A549 (cell line): ENCODE measurements around the gene EVC2.

Source experiments
- EHMT2 ChIP-seq: fragments of 200-600 bp; sonication (generic); IDR thresholded peaks from 2 replicates; pipeline ENCODE4 v1.6.1; 2016; ENCODE audit warnings: antibody characterized with exemption, low read depth, mild to moderate bottlenecking, moderate library complexity
- MAZ ChIP-seq: fragments of 150-350 bp; IDR thresholded peaks from 2 replicates; pipeline ENCODE4 v1.6.1; 2014; ENCODE audit warnings: antibody characterized with exemption, low read depth, low read length, borderline replicate concordance
- SMC3 ChIP-seq: fragments of >200 bp; sonication (Bioruptor Twin); formaldehyde crosslinking; IDR thresholded peaks from 3 replicates; pipeline ENCODE4 v1.6.1; 2018; ENCODE audit warnings: inconsistent platforms
- TF ChIP-seq, protein P1 (sequence below): fragments of >200 bp; sonication (Bioruptor Twin); formaldehyde crosslinking; IDR thresholded peaks from 3 replicates; pipeline ENCODE4 v1.5.1; 2016
- TF ChIP-seq, protein P2 (sequence below): fragments of 200-600 bp; sonication (generic); IDR thresholded peaks from 2 replicates; pipeline ENCODE4 v1.6.1; 2016; ENCODE audit warnings: antibody characterized with exemption, mild to moderate bottlenecking, moderate library complexity

DNA sequence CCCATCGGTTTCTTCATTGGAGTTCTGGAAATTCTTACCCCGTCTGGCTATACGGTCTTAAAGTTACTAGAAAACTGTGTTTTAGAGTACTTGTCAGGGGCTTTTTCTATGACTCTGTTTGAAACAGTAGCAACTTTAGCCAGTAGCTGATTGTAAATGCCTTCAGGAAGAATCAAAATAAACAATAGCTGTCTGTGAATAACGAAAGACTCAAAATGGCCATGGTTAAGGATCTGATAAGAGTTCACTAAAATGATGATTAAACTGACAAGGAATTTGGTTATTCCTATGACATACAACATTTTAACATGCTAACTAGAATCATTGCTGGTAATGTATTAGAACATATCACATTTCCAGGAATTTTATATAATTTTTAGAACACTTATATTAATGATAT is 191.0 kb downstream of the EVC2 start:
- TF ChIP-seq, protein P1, sequence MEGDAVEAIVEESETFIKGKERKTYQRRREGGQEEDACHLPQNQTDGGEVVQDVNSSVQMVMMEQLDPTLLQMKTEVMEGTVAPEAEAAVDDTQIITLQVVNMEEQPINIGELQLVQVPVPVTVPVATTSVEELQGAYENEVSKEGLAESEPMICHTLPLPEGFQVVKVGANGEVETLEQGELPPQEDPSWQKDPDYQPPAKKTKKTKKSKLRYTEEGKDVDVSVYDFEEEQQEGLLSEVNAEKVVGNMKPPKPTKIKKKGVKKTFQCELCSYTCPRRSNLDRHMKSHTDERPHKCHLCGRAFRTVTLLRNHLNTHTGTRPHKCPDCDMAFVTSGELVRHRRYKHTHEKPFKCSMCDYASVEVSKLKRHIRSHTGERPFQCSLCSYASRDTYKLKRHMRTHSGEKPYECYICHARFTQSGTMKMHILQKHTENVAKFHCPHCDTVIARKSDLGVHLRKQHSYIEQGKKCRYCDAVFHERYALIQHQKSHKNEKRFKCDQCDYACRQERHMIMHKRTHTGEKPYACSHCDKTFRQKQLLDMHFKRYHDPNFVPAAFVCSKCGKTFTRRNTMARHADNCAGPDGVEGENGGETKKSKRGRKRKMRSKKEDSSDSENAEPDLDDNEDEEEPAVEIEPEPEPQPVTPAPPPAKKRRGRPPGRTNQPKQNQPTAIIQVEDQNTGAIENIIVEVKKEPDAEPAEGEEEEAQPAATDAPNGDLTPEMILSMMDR = no peak
- TF ChIP-seq SMC3 (no peak), MAZ (no peak), EHMT2 (no peak)
- TF ChIP-seq, protein P2, sequence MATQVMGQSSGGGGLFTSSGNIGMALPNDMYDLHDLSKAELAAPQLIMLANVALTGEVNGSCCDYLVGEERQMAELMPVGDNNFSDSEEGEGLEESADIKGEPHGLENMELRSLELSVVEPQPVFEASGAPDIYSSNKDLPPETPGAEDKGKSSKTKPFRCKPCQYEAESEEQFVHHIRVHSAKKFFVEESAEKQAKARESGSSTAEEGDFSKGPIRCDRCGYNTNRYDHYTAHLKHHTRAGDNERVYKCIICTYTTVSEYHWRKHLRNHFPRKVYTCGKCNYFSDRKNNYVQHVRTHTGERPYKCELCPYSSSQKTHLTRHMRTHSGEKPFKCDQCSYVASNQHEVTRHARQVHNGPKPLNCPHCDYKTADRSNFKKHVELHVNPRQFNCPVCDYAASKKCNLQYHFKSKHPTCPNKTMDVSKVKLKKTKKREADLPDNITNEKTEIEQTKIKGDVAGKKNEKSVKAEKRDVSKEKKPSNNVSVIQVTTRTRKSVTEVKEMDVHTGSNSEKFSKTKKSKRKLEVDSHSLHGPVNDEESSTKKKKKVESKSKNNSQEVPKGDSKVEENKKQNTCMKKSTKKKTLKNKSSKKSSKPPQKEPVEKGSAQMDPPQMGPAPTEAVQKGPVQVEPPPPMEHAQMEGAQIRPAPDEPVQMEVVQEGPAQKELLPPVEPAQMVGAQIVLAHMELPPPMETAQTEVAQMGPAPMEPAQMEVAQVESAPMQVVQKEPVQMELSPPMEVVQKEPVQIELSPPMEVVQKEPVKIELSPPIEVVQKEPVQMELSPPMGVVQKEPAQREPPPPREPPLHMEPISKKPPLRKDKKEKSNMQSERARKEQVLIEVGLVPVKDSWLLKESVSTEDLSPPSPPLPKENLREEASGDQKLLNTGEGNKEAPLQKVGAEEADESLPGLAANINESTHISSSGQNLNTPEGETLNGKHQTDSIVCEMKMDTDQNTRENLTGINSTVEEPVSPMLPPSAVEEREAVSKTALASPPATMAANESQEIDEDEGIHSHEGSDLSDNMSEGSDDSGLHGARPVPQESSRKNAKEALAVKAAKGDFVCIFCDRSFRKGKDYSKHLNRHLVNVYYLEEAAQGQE = no peak
